22Rv1 (cell line): ENCODE data around the gene DHH.

Experiments used
- ZFX ChIP-seq: fragments of 450-650 bp; IDR thresholded peaks from 2 replicates; pipeline ENCODE4 v1.6.1; 2017; ENCODE audit warnings: antibody characterized with exemption, borderline replicate concordance
- TF ChIP-seq, protein P1 (sequence below): fragments of 450-650 bp; IDR thresholded peaks from 2 replicates; pipeline ENCODE4 v1.5.1; 2017; ENCODE audit warnings: mild to moderate bottlenecking

- TF ChIP-seq, protein P1, sequence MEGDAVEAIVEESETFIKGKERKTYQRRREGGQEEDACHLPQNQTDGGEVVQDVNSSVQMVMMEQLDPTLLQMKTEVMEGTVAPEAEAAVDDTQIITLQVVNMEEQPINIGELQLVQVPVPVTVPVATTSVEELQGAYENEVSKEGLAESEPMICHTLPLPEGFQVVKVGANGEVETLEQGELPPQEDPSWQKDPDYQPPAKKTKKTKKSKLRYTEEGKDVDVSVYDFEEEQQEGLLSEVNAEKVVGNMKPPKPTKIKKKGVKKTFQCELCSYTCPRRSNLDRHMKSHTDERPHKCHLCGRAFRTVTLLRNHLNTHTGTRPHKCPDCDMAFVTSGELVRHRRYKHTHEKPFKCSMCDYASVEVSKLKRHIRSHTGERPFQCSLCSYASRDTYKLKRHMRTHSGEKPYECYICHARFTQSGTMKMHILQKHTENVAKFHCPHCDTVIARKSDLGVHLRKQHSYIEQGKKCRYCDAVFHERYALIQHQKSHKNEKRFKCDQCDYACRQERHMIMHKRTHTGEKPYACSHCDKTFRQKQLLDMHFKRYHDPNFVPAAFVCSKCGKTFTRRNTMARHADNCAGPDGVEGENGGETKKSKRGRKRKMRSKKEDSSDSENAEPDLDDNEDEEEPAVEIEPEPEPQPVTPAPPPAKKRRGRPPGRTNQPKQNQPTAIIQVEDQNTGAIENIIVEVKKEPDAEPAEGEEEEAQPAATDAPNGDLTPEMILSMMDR = no peak
- TF ChIP-seq ZFX = no peak
Observed at GRCh38 chr12:49104822-49105221, 10.2 kb upstream of the DHH start.
